Liver (tissue), 10 donors: ENCODE measurements around the gene SLC12A9. TPM values are rescaled to one million over a fixed set of nuclear protein-coding genes. Genes with fewer than 3 reads are reported as not detected.

ENCODE experiments used
- DNase-seq: peaks from one replicate; pipeline ENCODE4 v3.0.0-alpha.2; 2017; ENCODE audit warnings: low spot score
- H3K27ac ChIP-seq, 2 donors: one replicate each; pipeline ENCODE4 v1.7.0; 2013; ENCODE audit warnings: inconsistent platforms in 2 of 2, low read length in 2 of 2, control low read depth in 1 of 2, low read depth in 1 of 2, mild to moderate bottlenecking in 1 of 2
- H3K27me3 ChIP-seq, 4 donors: one replicate each; pipeline versions ENCODE4 v1.6.1 to v1.7.0; 2013; ENCODE audit warnings: low read length in 3 of 4, inconsistent platforms in 1 of 4, mild to moderate bottlenecking in 1 of 4, moderate library complexity in 1 of 4; ENCODE audit not compliant: control insufficient read depth in 4 of 4, insufficient read depth in 4 of 4
- H3K36me3 ChIP-seq, 4 donors: one replicate each; pipeline versions ENCODE4 v1.6.1 to v1.7.0; 2013; ENCODE audit warnings: low read length in 3 of 4, mild to moderate bottlenecking in 3 of 4, low read depth in 1 of 4, moderate library complexity in 1 of 4; ENCODE audit not compliant: control insufficient read depth in 4 of 4, insufficient read depth in 3 of 4
- H3K4me1 ChIP-seq, 4 donors: one replicate each; pipeline versions ENCODE4 v1.6.1 to v1.7.0; 2013; ENCODE audit warnings: low read length in 3 of 4, mild to moderate bottlenecking in 3 of 4, moderate library complexity in 1 of 4; ENCODE audit not compliant: control insufficient read depth in 4 of 4, insufficient read depth in 4 of 4
- H3K4me3 ChIP-seq, 3 donors: one replicate each; pipeline versions ENCODE4 v1.6.1 to v1.7.0; 2013; ENCODE audit warnings: low read length in 3 of 3, control low read depth in 1 of 3, low read depth in 1 of 3, mild to moderate bottlenecking in 1 of 3
- H3K9ac ChIP-seq, 2 donors: one replicate each; pipeline ENCODE4 v1.7.0; 2013; ENCODE audit warnings: low read length in 2 of 2, mild to moderate bottlenecking in 2 of 2, moderate library complexity in 2 of 2, control low read depth in 1 of 2, low read depth in 1 of 2
- H3K9me3 ChIP-seq, 4 donors: one replicate each; pipeline versions ENCODE4 v1.6.1 to v1.7.0; 2013; ENCODE audit warnings: low read length in 3 of 4; ENCODE audit not compliant: control insufficient read depth in 4 of 4
- RAD21 ChIP-seq, 2 donors: IDR thresholded peaks; 2 replicates each; pipeline ENCODE4 v1.6.1; 2016; ENCODE audit warnings: antibody characterized with exemption in 2 of 2, mild to moderate bottlenecking in 2 of 2
- RXRA ChIP-seq, 2 donors: IDR thresholded peaks; 2 replicates each; pipeline ENCODE4 v1.6.1; 2017 to 2018; ENCODE audit warnings: antibody characterized with exemption in 2 of 2, mild to moderate bottlenecking in 1 of 2
- WGBS: extraction: QIAGEN DNeasy Blood & Tissue Kit; methylation state at CpG from one replicate; pipeline ENCODE4 v1.1.7; 2013; 5-methylcytosine and 5-hydroxymethylcytosine counted together
- polyA plus RNA-seq, 2 donors: library from polyadenylated mRNA; stranded (reverse) in 1 of 2; unstranded in 1 of 2; fragments of 200-250 nt in 1 of 2; fragments of >200 nt in 1 of 2; fragmentation: Nextera tagmentation in 1 of 2; extraction: Ambion mirVana in 1 of 2; gene quantifications; one replicate each; pipeline versions ENCODE4 v1.2.1 to v1.2.3, GENCODE V29; 2013 to 2015
- small RNA-seq: library from RNA; depleted of rRNA; stranded (forward); fragments of <200 nt; gene quantifications from one replicate; pipeline ENCODE3, GENCODE V24; 2014
- total RNA-seq, 2 donors: library from RNA; depleted of rRNA; stranded (reverse); fragments of >200 nt; gene quantifications; one replicate each; pipeline ENCODE4 v1.2.3, GENCODE V29; 2014
- TF ChIP-seq, protein P1 (sequence below): IDR thresholded peaks from 2 replicates; pipeline ENCODE4 v1.6.1; 2016; ENCODE audit warnings: antibody characterized with exemption
- TF ChIP-seq, protein P2 (sequence below): IDR thresholded peaks from 2 replicates; pipeline ENCODE4 v1.6.1; 2016; ENCODE audit warnings: antibody characterized with exemption, mild to moderate bottlenecking
- donor health status: healthy.
- donor health status: healthy.
- donor health status: healthy.
- donor health status: healthy.
- donor health status: healthy.

SLC12A9 gene
- total and polyA plus RNA-seq, 4 donors = 1.8 to 17.2 (median 9.4) TPM

DNA sequence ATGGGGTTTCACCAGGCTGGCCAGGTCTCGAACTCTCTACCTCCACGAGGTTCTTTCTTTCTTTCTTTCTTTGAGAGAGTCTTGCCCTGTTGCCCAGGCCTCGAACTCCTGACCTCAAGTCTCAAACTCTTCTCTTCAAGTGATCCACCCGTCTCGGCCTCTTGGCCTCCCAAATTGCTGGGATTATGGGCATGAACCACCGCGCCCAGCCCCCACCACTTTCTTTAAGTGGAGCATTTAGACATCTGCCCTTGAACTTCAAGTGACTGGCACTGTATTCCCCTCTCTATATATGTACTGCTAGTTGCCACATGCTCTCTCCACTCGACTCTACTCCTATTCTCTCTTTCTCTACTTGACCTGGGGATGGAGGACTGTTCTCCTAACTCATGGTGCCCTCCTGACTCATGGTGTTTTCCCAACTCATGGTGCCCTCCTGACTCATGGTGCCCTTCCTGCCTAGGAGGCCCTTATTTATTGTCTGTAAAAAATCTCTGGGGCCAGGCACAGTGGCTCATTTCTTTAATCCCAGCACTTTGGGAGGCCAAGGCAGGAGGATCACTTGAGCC is 62.5 kb downstream of the SLC12A9 start:
- no peaks in the 10 kb centered on the region for H3K9me3 ChIP-seq
- no peak overlapping the region for H3K4me3 ChIP-seq
- WGBS = 93% methylated on average over 8 of the region's 8 CpGs
- DNase-seq = no peak
- H3K27ac ChIP-seq = peak overlapping the region; percentile 64 to 66
- peaks cover 4 to 20% (median 7%) of the 10 kb centered on the region in 4 donors for H3K4me1 ChIP-seq
- no peak overlapping the region for H3K9ac ChIP-seq
- TF ChIP-seq, protein P1, sequence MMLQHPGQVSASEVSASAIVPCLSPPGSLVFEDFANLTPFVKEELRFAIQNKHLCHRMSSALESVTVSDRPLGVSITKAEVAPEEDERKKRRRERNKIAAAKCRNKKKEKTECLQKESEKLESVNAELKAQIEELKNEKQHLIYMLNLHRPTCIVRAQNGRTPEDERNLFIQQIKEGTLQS = no peak
- TF ChIP-seq RAD21 (IDR thresholded peaks at IDR 0.05) = no peak
- TF ChIP-seq, protein P2, sequence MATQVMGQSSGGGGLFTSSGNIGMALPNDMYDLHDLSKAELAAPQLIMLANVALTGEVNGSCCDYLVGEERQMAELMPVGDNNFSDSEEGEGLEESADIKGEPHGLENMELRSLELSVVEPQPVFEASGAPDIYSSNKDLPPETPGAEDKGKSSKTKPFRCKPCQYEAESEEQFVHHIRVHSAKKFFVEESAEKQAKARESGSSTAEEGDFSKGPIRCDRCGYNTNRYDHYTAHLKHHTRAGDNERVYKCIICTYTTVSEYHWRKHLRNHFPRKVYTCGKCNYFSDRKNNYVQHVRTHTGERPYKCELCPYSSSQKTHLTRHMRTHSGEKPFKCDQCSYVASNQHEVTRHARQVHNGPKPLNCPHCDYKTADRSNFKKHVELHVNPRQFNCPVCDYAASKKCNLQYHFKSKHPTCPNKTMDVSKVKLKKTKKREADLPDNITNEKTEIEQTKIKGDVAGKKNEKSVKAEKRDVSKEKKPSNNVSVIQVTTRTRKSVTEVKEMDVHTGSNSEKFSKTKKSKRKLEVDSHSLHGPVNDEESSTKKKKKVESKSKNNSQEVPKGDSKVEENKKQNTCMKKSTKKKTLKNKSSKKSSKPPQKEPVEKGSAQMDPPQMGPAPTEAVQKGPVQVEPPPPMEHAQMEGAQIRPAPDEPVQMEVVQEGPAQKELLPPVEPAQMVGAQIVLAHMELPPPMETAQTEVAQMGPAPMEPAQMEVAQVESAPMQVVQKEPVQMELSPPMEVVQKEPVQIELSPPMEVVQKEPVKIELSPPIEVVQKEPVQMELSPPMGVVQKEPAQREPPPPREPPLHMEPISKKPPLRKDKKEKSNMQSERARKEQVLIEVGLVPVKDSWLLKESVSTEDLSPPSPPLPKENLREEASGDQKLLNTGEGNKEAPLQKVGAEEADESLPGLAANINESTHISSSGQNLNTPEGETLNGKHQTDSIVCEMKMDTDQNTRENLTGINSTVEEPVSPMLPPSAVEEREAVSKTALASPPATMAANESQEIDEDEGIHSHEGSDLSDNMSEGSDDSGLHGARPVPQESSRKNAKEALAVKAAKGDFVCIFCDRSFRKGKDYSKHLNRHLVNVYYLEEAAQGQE = no peak
- TF ChIP-seq RXRA (IDR thresholded peaks at IDR 0.05) = no peak
- no peaks in the 10 kb centered on the region for H3K36me3 ChIP-seq
- H3K27me3 ChIP-seq = no peaks in the 10 kb centered on the region

Small RNA genes lying within 50 kb of the gene (small RNA-seq; reads per million reads assigned to genes)
- gene RN7SL549P (not detected), gene RN7SL750P (not detected)

Other genes starting within 250 kb of the SLC12A9 start
- 1 to 10 TPM; 3.5 to 6.3 TPM for gene MOSPD3, start 240.2 kb upstream of the SLC12A9 start, total RNA-seq
- gene MOSPD3, start 240.2 kb upstream of the SLC12A9 start, polyA plus RNA-seq = 10 to 100 TPM; 10.8 to 15.7 TPM
- gene TFR2, start 211.2 kb upstream of the SLC12A9 start, total RNA-seq = 100 to 1,000 TPM; 276 to 358 TPM
- gene TFR2, start 211.2 kb upstream of the SLC12A9 start, polyA plus RNA-seq = 100 to 1,000 TPM; 354 to 663 TPM
- not detected for gene ACTL6B, start 196.3 kb upstream of the SLC12A9 start, total RNA-seq
- gene ACTL6B, start 196.3 kb upstream of the SLC12A9 start, polyA plus RNA-seq = not detected
- 10 to 100 TPM; 57.9 to 88.5 TPM for gene GNB2, start 179.0 kb upstream of the SLC12A9 start, total RNA-seq
- 100 to 1,000 TPM in 1 of 2 donors, 10 to 100 TPM in 1; 37.6 to 133 TPM for gene GNB2, start 179.0 kb upstream of the SLC12A9 start, polyA plus RNA-seq
- 10 to 100 TPM; 12.7 TPM for gene GIGYF1, start 158.5 kb upstream of the SLC12A9 start, total RNA-seq
- 1 to 10 TPM; 6.8 to 7.5 TPM for gene GIGYF1, start 158.5 kb upstream of the SLC12A9 start, polyA plus RNA-seq
- 10 to 100 TPM; 19.1 to 36.6 TPM for gene POP7, start 146.6 kb upstream of the SLC12A9 start, total RNA-seq
- gene POP7, start 146.6 kb upstream of the SLC12A9 start, polyA plus RNA-seq = 10 to 100 TPM; 31.1 to 40.1 TPM
- gene EPO, start 132.2 kb upstream of the SLC12A9 start, total RNA-seq = 1 to 10 TPM; 1.3 to 1.5 TPM
- 10 to 100 TPM in 1 of 2 donors, 1 to 10 TPM in 1; 5.3 to 22.9 TPM for gene EPO, start 132.2 kb upstream of the SLC12A9 start, polyA plus RNA-seq
- gene ZAN, start 119.1 kb upstream of the SLC12A9 start, total RNA-seq = under 1 TPM in 1 of 2 donors, not detected in 1; under 0.01 TPM
- gene ZAN, start 119.1 kb upstream of the SLC12A9 start, polyA plus RNA-seq = under 1 TPM in 1 of 2 donors, not detected in 1; 0.08 TPM
- 10 to 100 TPM; 48.6 to 53.0 TPM for gene EPHB4, start 25.2 kb upstream of the SLC12A9 start, total RNA-seq
- 10 to 100 TPM; 14.4 to 51.3 TPM for gene EPHB4, start 25.2 kb upstream of the SLC12A9 start, polyA plus RNA-seq
- gene TRIP6, start 14.7 kb downstream of the SLC12A9 start, total RNA-seq = 10 to 100 TPM; 14.6 to 18.6 TPM
- gene TRIP6, start 14.7 kb downstream of the SLC12A9 start, polyA plus RNA-seq = 10 to 100 TPM; 17.7 to 30.7 TPM
- 10 to 100 TPM; 28.6 to 45.0 TPM for gene SRRT, start 22.4 kb downstream of the SLC12A9 start, total RNA-seq
- 10 to 100 TPM; 27.2 to 32.1 TPM for gene SRRT, start 22.4 kb downstream of the SLC12A9 start, polyA plus RNA-seq
- 1 to 10 TPM; 3.1 to 4.9 TPM for gene UFSP1, start 37.0 kb downstream of the SLC12A9 start, total RNA-seq
- 1 to 10 TPM; 2.3 to 3.4 TPM for gene UFSP1, start 37.0 kb downstream of the SLC12A9 start, polyA plus RNA-seq
- 10 to 100 TPM in 1 of 2 donors, under 1 TPM in 1; 0.25 to 17.6 TPM for gene ACHE, start 43.2 kb downstream of the SLC12A9 start, total RNA-seq
- gene ACHE, start 43.2 kb downstream of the SLC12A9 start, polyA plus RNA-seq = under 1 TPM; 0.15 to 0.17 TPM
- under 1 TPM; 0.25 to 0.79 TPM for gene MUC3A, start 96.8 kb downstream of the SLC12A9 start, total RNA-seq
- 1 to 10 TPM in 1 of 2 donors, under 1 TPM in 1; 0.95 to 2.9 TPM for gene MUC3A, start 96.8 kb downstream of the SLC12A9 start, polyA plus RNA-seq
- not detected for gene MUC12, start 116.9 kb downstream of the SLC12A9 start, total RNA-seq
- gene MUC12, start 116.9 kb downstream of the SLC12A9 start, polyA plus RNA-seq = under 1 TPM in 1 of 2 donors, not detected in 1; 0.16 TPM
- gene MUC17, start 167.4 kb downstream of the SLC12A9 start, total RNA-seq = not detected
- gene MUC17, start 167.4 kb downstream of the SLC12A9 start, polyA plus RNA-seq = not detected
- 10 to 100 TPM in 1 of 2 donors, 1 to 10 TPM in 1; 9.2 to 15.6 TPM for gene TRIM56, start 232.8 kb downstream of the SLC12A9 start, total RNA-seq
- gene TRIM56, start 232.8 kb downstream of the SLC12A9 start, polyA plus RNA-seq = 1 to 10 TPM; 4.8 to 6.1 TPM